Adipose tissue (tissue), 3 donors: ENCODE data around the gene ACAP1. TPM values are rescaled to one million over a fixed set of nuclear protein-coding genes. Genes with fewer than 3 reads are reported as not detected.
A peak's percentile ranks its signal among the peaks of the same experiment; 100 is the strongest.
"Not testable (repeated sequence)": the region's sequence is repeated elsewhere in the genome, so short reads cannot be mapped to it uniquely, and the experiment has no call there.

Experiments
- H3K27ac ChIP-seq: one replicate; pipeline ENCODE4 v1.5.1; 2013; ENCODE audit warnings: low read depth, low read length
- WGBS, 3 donors: extraction: QIAGEN DNeasy Blood & Tissue Kit; methylation state at CpG; one replicate each; pipeline ENCODE4 v1.1.7; 2013; 5-methylcytosine and 5-hydroxymethylcytosine counted together
- polyA plus RNA-seq, 3 donors: library from polyadenylated mRNA; stranded (reverse); fragments of 200-250 nt; gene quantifications; one replicate each; pipeline ENCODE4 v1.2.3, GENCODE V29; 2013
- donor health status: healthy with polysubstance abuse.
- donor health status: Bipolar disorder and iron deficiency.
- donor health status: healthy.

The ACAP1 gene
- polyA plus RNA-seq, 3 donors: 4.0 to 12.7 (median 5.2) TPM

DNA sequence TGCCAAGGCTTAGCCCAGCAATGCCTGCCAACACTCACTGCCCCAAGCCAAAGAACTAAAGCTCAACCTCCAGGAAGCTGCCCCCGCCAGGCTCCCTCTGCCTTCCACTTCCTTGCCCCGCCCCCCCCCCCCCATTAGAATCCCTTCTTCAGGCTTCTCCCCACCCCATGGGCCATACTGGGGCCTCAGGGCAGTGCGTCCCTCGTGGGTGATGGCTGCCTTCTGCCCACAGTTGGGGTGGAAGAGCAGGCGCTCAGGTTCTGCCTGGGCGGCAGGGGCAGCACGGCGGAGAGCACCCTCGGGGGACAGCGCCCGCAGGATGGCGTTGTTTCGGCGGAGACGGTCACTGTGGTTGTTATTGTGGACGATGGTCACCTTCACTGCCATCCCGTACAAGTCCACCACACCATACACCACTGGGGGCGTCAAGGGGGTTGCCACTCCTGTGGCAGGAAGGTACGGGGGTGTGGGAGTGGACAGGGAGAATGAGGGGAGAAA lies 11.2 kb upstream of the ACAP1 start:
- no peak overlapping the region for H3K27ac ChIP-seq
- 89 to 93% (median 90%) methylated on average over 17 to 19 of the region's 19 CpGs for WGBS, 3 donors

DNA sequence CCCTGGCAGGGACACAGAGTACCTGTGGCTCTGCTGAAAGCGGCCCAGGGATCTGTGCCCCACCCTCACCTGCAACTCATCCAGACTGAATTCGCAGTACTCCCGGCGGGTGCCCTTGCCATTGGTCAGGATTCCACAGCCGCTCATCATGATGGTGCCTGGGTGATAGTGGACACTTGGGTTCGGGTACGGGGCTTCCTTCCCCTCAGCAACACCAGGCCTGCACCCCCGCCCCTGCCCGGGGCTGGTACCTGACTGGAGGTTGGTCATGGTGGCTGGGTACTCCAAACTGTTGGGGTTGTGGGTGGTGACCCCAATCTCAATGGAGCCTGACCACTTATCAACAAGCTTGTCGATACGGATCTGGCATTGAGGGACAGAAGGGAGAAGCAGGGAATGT lies 10.1 kb upstream of the ACAP1 start:
- 87 to 94% (median 93%) methylated on average over 11 of the region's 11 CpGs for WGBS, 3 donors
- H3K27ac ChIP-seq: no peak overlapping the region

DNA sequence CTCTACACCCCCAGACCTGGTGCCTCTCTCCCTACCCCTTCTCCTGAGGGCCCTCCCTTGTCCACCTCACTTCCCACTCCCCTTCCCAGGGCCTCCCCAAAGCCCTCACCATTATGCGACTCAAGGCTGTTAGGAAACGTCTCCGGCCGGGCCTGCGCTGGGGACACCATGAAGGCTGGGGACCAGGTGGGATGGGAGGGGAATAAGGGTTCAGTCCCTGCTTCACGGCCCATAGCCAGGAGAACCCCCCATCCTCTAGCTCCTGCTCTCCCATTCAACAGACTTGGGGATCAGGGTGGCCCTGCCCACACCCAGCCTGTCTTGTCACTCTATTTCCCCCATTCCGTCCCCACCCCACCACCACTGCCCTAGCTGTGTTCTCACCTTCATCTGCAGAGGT lies 9.3 kb upstream of the ACAP1 start:
- 85 to 91% (median 85%) methylated on average over 7 of the region's 7 CpGs for WGBS, 3 donors

DNA sequence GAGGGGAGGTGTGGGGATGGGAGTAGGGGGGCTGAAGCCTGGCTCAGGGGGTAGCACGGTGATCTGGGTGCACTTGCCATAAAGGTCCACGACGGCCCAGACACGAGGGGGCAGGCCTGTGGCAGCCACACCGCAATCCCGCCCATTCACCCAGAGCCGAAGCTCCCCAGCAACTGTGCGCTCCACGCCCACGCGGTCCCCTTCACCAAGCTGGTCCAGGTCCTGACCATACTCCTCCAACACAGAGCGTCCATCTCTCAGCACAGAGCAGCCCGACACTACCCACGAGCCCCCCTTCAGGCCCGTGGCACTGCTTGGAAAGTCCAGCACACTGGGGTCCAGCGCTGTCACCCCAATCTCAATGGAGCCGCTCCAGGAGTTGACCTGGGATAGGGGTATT lies 8.8 kb upstream of the ACAP1 start:
- 86% methylated on average over 17 of the region's 17 CpGs for WGBS, 3 donors

More for the DNA sequence above, 9.3 kb upstream of the ACAP1 start:
- no peak overlapping the region for H3K27ac ChIP-seq

DNA sequence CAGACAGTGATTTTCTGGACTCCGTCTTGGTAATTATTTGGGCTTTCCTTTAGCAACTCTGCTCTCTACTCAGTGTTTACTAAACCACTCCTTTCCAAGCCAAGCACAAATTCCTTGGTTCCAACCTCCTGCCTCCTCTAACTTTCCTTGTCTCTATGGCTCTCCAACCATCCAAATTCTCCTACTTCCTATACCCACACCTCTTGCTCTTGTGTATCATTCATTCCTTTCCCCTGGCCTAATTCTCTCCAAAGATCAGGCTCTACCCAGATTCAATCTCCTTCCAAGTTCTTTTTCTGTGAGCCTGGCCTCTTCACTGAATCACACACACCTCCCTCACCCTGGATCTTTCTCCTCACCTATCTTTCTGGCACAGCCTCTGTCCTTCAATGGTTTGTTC lies 8.3 kb upstream of the ACAP1 start:
- H3K27ac ChIP-seq: no peak overlapping the region
- WGBS, 3 donors: 65 to 78% (median 68%) methylated on average over 1 of the region's 1 CpG

More for the DNA sequence above, 8.8 kb upstream of the ACAP1 start:
- H3K27ac ChIP-seq: no peak overlapping the region

DNA sequence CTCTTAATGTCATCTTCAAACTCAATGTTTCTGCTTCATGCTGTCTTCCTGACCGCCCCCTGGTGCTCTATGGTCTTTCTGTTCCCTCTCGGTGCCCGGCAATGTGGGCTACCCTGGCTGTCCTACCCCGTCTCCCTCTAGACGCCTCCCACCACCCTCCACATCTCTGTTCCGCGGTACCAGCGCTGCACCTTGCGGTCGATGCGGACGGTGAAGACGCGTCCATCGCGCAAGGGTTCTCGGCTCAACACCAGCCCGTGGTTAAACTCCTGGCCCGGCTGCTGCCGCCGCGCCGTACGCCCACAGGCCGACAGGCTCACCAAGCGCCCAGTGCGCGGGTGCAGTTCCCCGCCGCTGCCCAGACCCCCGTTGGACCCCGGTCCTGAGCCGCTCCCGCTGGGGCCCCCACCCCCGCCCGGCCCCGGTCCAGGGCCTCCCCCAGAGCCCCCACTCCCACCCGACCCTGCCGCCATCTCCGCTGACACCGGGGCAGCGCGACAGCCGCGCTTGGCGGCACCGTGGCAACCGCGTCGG lies 7.4 kb upstream of the ACAP1 start, which contains the start of gene NEURL4:
Gene NEURL4, minus strand, starts transcription at position 496 of the 534 bp plus-strand sequence. Its CDS starts 23 bp downstream, at position 473.
- H3K27ac ChIP-seq: peak within 1 kb of the TSS; percentile 40
- WGBS, 3 donors: 0 to 1% (median 1%) methylated on average over 33 to 50 of the region's 50 CpGs

DNA sequence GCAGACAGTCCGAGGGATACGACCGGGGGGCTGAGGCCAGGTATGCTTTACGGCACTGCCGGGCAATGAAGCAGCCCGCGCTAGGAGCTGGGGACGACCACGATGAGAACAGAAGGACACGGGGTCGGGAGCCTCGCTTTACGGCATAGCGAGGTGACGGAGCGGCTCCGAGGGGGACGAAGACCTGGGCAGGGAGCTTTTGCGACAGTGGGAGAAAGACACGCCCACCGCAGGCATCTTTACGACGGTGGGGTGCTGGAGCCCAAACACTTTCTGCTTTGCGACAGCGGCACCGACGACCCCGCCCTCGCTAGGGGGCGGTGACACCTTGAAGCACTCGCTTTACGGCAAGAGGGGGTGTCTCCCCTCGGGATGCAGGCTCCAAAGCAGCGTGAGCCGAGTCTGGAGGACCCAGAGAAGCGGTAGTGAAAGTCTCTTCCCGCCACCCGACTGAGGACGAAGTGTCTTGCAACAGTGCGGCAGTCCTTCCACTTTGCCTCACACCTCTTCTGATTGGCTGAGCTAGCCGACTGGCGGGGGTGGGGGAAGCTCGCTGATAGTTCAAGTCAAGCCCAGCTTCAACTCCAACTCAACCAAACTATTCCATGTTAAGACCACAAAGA lies 6.8 kb upstream of the ACAP1 start:
- WGBS, 3 donors: 0% methylated on average over 43 of the region's 43 CpGs
- H3K27ac ChIP-seq: peak overlapping the region; percentile 40

DNA sequence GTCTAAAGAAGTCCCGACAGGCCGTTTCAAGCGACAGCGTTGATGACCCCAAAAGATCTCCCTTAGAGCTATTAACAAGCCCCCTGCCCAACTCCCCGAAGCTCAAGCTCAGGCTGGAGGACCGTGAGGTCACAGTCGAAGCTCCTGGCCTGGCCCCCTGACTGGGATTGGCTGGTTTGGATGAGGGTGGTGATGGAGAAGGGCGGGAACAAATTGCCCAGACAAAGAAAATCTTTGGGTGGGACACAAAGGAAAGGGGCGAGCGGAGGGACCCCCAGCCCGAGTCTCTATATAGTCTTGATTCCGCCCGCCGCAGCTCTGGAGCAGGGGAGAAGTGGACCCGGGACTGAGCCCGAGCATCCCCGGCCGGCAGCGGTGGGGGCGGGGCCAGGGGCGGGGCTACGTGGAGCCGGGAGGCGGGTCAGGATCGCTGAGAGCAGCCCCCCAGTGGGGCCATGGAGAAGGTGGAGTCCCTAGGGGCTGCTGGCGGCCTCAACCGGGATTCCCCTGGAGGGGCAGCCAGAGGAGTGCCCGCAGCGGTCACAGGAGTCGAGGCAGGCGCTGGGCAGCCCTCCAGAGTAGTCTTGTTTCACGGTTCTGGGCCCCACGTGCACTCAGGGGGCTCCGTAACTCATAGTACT lies 6.2 kb upstream of the ACAP1 start:
- 0 to 3% (median 1%) methylated on average over 33 to 34 of the region's 34 CpGs for WGBS, 3 donors
- peak overlapping the region; percentile 40 for H3K27ac ChIP-seq

DNA sequence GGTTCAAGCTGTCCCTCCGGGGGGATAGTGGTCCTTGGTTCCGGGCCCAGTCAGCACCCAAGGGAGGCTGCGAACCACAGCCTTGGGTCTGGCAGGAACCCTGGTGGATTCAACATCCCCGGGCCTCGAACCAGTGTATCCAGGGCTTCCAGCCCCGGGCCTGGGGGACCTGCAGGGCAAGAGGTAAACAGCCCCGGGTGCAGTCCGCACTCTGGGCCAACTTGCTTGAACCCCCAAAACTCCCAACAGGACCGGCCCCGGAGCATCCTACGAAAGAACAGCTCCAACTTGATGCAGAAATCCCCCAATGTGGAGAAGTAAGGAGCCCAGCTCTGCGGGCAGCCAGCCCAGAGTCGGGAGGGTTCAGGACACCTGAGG lies 5.7 kb upstream of the ACAP1 start:
- 61 to 66% (median 66%) methylated on average over 13 of the region's 13 CpGs for WGBS, 3 donors
- no peak overlapping the region for H3K27ac ChIP-seq

DNA sequence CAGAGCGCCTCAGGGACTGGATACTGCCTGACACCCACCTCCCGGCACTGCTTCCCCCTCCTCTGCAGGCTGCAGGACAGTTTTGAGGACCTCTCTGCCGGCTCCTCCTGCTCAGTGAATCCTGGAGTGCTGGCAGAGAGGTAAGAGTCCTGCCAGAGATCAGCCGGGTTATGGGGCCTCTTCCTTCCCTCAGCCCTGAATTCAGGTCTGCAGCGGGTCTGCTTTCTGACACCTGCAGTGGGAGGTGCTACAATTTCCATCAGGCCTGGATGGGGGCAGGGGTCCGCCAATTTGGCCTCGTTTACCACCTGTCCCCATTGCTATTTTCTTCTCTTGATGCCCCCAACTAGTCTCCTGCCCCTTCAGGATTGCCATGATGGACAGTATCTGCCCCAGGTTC lies 4.2 kb upstream of the ACAP1 start:
- 47 to 54% (median 50%) methylated on average over 7 of the region's 7 CpGs for WGBS, 3 donors
- no peak overlapping the region for H3K27ac ChIP-seq

DNA sequence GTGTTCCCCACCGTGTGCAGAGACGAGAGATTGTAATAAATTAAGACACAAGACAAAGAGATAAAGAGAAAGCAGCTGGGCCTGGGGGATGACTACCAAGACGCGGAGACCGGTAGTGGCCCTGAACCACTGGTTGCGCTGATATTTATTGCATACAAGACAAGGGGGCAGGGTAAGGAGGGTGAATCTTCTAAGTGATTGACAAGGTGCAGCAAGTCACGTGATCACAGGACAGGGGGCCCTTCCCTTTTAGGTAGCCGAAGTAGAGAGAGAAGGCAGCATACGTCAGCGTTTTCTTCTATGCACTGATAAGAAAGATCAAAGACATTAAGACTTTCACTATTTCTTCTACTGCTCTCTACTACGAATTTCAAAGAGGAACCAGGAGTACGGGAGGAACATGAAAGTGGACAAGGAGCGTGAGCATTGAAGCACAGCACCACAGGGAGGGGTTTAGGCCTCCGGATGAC lies 3.7 kb upstream of the ACAP1 start:
- WGBS, 3 donors: 35 to 56% (median 40%) methylated on average over 14 of the region's 14 CpGs
- H3K27ac ChIP-seq: not testable (repeated sequence)

DNA sequence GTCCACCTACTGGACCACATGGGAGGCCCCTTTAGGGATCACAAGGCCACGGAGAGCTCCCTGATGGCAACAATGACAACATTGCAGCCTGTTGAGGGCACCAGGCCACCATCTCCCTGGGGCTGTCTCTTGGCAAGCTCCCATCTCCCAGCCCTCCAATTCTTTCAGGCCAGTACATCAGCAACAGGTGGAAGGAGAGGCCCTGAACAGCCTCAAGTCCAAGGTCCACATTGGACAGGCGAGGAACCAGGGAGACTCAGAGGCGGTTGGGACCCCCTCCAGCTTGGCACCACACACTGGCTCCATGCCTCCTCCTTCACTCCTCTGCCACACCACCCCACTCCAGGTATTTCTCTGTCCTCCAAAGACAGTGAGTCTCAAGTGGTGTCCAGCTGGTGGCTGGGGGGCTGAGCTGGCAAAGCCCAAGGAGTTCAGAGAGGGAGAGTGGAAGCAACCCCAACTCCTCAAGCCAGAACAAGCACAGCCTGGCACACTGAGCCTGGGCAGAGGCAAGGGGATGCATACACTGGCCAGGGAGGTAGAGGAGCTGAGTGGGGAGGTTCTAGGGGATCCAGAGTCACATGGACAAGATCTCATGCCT lies 1.3 kb upstream of the ACAP1 start:
- WGBS, 3 donors: 60 to 93% (median 83%) methylated on average over 3 of the region's 3 CpGs
- no peak overlapping the region for H3K27ac ChIP-seq

DNA sequence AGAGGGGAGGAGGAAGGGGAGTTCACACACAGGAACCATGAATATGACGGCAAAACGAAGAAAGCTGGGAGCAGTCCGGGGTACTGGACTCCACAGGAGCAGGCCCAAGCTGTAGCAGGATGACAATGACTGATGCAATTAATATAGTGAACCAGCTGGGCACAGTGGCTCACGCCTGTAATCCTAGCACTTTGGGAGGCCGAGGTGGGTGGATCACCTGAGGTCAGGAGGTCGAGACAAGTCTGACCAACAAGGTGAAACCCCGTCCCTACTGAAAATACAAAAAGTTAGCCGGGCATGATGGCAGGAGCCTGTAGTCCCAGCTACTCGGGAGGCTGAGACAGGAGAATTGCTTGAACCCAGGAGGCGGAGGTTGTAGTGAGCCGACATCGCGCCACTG lies 564 bp upstream of the ACAP1 start:
- 79 to 86% (median 80%) methylated on average over 13 of the region's 13 CpGs for WGBS, 3 donors
- not testable (repeated sequence) for H3K27ac ChIP-seq

DNA sequence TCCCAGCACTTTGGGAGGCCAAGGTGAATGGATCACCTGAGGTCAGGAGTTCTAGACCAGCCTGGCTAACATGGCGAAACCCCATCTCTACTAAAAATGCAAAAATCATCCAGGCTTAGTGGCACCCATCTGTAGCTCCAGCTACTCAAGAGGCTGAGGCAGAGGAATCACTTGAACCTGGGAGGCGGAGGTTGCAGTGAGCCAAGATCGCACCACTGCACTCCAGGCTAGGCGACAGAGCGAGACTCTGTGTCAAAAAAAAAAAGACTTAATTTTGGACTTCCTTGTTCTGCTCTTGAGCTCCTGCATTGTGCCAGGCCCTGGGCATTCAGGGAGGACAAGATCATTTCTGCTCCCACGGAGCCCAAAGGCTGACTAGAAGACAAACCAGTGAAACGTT lies 1.3 kb downstream of the ACAP1 start:
- 47 to 63% (median 57%) methylated on average over 7 of the region's 7 CpGs for WGBS, 3 donors
- not testable (repeated sequence) for H3K27ac ChIP-seq

DNA sequence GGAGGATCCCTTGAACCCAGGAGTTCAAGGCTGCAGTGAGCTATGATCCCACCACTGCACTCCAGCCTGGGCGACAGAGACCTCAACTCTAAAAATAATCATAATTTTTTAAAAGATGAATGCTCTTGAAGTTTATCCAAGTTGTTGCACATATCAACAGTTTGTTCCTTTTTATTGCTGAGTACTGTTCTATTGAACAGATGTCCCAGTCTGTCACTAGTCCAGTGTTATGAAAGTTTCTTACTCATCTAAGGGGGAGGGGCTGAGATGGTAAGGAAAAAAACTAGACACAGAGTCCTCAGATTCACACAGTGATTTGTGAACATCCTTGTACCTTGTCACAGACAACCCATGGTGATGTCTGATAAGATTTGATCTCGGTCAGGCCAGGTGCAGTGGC lies 3.9 kb downstream of the ACAP1 start:
- WGBS, 3 donors: 64 to 78% (median 78%) methylated on average over 2 of the region's 2 CpGs
- no peak overlapping the region for H3K27ac ChIP-seq

DNA sequence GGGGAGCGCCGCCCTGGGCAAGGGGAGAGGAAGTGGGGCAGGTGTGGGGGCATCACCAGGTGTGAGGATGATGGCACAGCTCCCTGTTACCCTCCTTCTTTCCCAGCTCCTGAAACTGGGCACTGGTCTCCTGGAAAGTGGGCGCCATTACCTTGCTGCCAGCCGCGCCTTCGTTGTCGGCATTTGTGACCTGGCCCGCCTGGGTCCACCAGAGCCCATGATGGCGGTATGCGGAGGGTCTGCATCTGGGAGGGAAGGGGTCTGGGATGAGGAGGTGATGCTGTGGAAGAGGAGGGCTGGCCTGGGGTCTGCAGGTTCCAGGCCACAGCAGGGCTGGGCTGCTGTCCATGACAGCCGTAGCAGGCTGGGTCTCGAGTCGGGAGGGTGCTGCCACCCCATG lies 5.5 kb downstream of the ACAP1 start:
- no peak overlapping the region for H3K27ac ChIP-seq
- 87 to 94% (median 89%) methylated on average over 13 of the region's 13 CpGs for WGBS, 3 donors

DNA sequence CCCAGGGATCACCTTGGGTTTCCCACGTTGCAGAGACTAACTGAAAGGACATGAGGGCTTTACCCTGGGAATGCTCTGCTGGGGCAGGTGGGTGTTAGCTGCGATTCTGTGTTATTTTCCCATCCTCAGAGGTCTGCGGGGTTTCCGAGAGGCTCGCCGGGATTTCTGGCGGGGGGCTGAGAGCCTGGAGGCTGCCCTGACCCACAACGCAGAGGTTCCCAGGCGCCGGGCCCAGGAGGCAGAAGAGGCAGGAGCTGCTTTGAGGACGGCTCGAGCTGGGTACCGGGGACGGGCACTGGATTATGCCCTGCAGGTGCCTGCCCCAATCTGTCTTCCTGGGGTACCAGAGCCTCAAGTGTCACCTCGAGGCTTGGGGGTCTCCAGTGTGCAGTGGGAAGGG lies 6.9 kb downstream of the ACAP1 start:
- no peak overlapping the region for H3K27ac ChIP-seq
- 67 to 76% (median 72%) methylated on average over 15 of the region's 15 CpGs for WGBS, 3 donors

DNA sequence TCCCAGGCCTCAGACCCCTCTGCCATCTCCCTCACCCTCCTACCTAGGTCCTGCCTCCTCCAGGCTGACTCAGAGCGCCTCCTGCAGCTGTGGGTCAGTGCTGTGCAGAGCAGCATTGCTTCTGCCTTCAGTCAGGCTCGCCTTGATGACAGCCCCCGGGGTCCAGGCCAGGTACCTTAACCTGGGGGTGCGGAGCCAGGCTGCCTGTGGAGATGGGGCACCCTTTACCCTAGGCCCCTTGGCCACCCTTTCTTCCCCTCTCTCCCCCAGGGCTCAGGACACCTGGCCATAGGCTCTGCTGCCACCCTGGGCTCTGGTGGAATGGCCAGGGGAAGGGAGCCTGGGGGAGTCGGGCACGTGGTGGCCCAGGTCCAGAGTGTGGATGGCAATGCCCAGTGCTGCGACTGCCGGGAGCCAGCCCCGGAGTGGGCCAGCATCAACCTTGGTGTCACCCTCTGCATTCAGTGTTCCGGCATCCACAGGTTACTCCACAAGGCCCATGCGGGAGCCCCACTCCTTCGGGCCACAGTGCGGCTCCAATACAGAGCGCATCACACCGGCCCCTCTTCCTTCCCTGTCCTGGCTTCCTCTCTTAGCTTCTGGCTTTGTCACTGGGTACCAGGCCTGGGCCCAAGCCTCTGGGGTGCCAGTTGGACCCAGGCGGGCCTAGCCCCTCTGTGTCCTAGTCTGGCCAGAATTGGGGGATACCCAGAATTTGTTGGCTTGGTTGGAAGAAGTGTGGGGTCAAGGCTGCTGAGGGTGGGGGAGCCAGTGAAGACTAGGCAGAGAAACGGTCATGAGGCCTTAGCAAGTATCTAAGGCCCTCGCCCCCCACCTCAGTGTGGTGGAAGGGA lies 10.7 kb downstream of the ACAP1 start:
- H3K27ac ChIP-seq: no peak overlapping the region
- 71 to 80% (median 76%) methylated on average over 18 of the region's 18 CpGs for WGBS, 3 donors
